KOPT-K1 (cell line): ENCODE measurements around the gene TET2.

Experiments used
- H3K27ac ChIP-seq: fragments of 200-600 bp; sonication (generic); 2 replicates; pipeline ENCODE4 v1.5.1; 2016; ENCODE audit warnings: antibody characterized with exemption, mild to moderate bottlenecking, low read depth, low read length; ENCODE audit not compliant: poor library complexity, severe bottlenecking
- H3K36me3 ChIP-seq: fragments of 200-600 bp; sonication (generic); 2 replicates; pipeline ENCODE4 v1.5.1; 2017; ENCODE audit warnings: antibody characterized with exemption, mild to moderate bottlenecking, low read length, moderate library complexity; ENCODE audit not compliant: insufficient read depth
- H3K9me3 ChIP-seq: fragments of 200-600 bp; sonication (generic); 2 replicates; pipeline ENCODE4 v1.5.1; 2017; ENCODE audit warnings: antibody characterized with exemption, low read length, mild to moderate bottlenecking; ENCODE audit not compliant: insufficient read depth, poor library complexity, severe bottlenecking

TET2 gene

DNA sequence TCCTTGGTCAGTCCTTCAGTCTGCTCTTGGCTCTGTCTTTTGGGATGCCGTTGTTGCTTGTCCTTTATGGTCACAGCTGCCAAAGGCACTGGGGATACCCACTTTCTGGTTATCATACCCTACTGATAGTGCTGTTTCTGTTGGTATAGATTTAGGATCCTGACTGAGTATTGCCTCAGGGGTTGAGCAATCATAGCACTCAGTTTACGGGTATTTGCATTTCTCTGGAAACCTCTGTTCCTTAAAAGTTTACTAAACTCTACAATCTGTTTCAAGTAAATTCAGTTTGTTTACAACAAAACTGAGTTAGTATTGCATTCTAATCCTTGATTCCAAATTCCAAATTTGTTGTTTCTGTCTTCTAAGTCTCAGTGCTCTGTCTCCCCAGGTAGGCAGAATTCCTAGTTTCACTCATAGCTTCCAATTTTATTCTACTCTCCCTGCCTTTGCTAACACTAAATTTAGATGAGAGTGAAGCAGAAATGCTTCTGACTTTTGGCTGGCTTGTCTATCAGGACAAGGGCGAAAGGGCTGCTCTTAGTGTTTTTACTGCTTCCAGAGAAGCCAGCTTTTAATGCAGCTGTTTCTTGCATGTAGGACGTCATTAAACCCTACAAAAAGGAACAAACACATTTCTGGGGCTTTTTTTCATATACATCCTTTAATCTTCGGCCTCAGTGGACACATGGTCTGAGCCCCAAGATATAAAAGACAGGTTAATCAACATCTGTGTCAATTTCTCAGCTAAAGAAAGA, 17.2 kb upstream of the TET2 start:
- Histone ChIP-seq H3K27ac (no peak overlapping the region), H3K9me3 (no peaks in the 10 kb centered on the region), H3K36me3 (no peaks in the 10 kb centered on the region)

DNA sequence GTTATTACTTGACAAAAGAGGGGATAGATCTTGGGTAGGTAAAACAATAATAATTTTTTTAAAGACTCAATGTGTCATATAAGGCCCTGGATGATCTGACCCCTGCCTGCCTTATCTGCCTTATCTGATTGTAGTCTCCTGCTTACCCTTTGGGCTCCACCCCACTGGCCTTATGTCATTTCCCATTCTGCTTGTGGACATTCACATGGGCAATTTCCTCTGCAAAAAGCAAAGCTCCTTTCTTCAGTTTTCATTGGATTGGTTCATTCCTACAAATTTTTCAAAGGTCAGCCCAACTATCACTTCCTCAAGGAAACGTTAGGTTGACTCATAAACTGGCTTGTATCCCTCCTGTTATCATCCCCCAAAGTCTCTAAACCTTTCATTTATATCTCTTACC, 15.7 kb upstream of the TET2 start:
- H3K9me3 ChIP-seq = no peaks in the 10 kb centered on the region
- no peak overlapping the region for H3K27ac ChIP-seq
- no peaks in the 10 kb centered on the region for H3K36me3 ChIP-seq

DNA sequence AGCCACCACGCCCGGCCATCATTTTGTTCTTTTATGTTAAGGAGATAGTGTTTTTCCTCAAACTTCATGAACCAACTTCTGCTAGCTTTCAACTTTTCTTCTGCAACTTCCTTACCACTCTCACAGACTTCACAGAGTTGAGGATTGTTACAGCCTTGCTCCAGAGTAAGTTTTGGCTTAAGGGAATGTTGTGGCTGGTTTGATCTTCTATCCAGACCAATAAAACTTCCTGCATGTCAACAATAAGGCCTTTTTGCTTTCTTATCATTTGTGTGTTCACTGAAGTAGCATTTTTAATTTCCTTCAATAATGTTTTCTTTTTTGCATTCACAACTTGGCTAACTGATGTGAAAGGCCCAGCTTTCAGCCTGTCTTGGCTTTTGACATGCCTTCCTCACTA, 12.7 kb upstream of the TET2 start:
- Histone ChIP-seq H3K9me3 (no peaks in the 10 kb centered on the region), H3K27ac (no peak overlapping the region), H3K36me3 (no peaks in the 10 kb centered on the region)

DNA sequence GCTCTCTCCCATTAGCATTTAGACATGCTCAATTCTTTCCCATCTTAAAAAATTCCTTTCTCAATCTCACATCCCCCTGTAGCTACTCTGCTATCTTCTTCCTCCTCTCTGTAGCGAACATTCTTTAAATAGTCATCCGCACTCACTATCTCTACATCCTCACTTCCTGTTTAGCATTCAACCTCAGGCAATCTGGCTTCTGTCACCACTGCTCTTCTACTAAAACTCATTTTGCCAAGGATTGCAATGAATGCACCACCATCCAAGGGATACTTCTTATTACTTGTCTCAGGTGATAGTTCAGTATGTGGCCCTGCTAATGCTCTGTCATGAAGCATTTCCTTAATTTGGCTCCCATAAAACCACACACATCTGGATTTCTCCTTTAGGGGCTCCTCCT, 10.9 kb upstream of the TET2 start:
- Histone ChIP-seq H3K9me3 (no peaks in the 10 kb centered on the region), H3K36me3 (no peaks in the 10 kb centered on the region), H3K27ac (no peak overlapping the region)

DNA sequence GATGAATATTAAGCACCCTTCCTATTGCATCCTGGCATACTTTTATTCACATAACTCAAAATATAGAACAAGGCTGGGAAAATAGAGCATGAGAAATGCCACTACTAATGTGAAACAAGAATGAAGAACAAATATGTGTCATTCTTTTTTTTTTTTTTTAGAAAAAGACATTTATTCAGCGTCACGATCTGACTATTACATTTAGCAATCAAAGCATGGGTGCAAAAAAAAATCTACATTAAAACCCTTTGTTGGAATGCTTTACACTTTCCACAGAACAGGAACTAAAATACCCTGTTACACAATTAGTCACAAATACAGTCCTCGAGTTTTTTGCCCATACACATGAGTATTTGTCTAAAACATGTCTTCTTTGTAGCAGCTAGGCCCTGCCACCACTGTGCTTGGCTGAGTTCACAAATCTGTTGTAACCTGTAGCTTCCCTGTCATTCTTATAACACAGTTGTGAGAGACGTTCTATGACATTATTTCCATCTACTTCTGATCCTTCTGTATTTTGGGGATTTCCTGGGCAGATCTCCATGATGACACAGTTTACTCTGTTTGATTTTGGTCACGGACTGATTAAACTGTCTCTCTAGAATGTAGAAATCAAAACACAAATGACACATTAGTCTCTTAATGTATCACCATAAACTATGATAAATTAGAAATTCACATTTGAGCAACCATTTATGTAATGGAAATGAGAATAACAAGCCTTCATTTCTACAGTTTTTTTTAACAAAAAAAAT, 9.4 kb upstream of the TET2 start:
- Histone ChIP-seq H3K9me3 (no peaks in the 10 kb centered on the region), H3K36me3 (no peaks in the 10 kb centered on the region), H3K27ac (no peak overlapping the region)

DNA sequence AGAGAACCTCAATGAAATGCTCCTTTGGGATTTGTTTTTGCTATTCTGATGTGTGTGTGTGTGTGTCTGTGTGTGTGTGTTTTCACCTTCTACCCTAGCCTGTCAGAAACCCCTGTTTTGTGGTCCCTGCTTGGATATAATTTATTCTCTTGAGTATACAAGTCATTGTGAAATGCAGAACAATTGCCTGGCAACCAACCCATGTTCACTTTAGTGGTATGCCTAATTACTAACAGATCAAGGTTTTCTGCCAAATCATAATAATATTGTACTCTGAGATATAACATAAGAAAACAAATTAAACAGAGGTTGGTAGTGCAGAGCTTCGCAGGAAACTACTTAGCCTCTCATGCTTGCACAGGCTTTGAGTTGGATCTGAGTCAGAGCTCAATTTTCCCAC, 7.0 kb upstream of the TET2 start:
- Histone ChIP-seq H3K36me3 (no peaks in the 10 kb centered on the region), H3K9me3 (no peaks in the 10 kb centered on the region), H3K27ac (no peak overlapping the region)

DNA sequence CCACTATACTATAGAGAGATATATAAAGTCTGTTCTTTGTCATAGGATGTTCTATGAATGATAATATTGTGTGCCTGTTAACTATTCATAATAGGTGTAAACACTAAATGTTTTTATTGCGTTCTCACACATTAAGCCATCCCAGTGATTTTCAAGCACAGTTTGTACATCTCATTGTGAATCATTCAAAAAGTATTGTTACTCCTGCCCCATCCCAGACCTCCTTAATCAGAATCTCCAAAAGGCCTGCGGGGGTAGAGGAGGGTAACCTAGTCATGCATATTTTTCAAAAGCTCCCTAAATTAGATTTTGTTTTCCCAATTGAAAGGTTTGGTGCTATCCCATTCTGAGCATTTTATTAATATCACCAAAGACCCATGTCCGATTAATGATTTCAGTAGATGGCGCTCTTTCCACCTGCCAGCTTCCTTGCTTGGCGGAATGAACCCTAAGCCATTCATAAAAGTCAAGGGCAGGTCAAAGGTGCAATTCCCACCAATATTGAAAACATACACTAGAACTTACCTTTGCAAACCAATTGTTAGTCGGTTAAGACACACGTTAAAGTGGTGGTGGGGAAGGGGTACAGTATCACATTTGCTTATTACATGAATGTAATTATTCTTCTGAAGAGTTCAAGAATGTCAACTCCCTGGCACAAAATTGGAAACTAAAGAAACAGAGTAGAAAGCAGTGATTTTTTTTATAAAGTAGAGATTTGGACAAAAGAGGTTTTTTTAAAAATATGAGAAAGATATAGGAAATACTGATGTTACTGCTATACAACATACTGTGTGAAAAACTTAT, 5.8 kb upstream of the TET2 start:
- H3K27ac ChIP-seq = no peak overlapping the region
- H3K9me3 ChIP-seq = no peaks in the 10 kb centered on the region
- no peaks in the 10 kb centered on the region for H3K36me3 ChIP-seq

DNA sequence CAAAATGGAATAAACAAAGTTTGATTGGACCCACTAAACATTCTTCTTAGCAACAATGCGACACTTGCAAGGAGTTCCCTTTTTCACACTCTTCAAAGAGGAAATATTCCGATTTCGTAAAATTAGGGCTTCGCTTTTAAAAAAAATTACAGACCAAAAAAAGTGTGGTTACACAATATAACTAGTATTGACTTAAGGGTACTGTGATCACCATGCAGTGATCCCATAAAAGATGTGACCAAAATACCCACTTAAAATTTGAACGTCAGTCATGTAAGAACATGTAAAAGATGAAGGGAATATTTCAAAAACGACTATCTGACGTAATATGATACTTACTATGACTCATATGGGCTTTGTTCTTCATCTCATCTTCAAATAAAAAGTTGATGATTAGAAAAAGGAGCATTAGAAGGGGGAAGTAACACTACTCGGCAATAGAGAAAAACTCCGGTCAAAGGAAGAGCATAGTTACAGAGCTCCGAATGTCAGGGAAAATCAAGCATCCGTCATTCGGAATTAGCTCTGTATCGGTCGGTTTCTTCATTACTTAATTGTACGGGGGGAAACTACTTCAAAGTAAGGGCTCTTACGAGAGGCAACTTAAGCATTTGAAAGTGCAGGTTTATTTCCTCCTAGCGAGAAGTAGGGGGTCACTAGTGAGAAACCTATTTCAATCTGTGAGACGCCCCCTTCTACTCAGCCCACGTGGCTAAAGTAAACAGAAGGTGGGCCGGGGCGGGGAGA, 1.3 kb upstream of the TET2 start:
- Histone ChIP-seq H3K27ac (no peak overlapping the region), H3K9me3 (no peaks in the 10 kb centered on the region), H3K36me3 (no peaks in the 10 kb centered on the region)

DNA sequence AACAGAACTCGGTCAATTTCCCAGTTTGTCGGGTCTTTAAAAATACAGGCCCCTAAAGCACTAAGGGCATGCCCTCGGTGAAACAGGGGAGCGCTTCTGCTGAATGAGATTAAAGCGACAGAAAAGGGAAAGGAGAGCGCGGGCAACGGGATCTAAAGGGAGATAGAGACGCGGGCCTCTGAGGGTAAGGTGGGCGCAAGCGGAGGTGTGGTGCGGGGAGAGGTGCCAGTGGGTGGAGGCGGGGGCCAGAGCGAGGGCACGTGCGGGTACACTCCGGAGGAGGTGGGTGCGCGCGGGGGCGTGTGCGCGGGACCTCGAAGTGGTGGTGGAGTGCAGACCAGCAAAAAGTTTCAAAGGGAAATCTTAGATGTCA, 787 bp upstream of the TET2 start:
- Histone ChIP-seq H3K27ac (peak overlapping the region; percentile 77), H3K9me3 (no peaks in the 10 kb centered on the region), H3K36me3 (no peaks in the 10 kb centered on the region)

DNA sequence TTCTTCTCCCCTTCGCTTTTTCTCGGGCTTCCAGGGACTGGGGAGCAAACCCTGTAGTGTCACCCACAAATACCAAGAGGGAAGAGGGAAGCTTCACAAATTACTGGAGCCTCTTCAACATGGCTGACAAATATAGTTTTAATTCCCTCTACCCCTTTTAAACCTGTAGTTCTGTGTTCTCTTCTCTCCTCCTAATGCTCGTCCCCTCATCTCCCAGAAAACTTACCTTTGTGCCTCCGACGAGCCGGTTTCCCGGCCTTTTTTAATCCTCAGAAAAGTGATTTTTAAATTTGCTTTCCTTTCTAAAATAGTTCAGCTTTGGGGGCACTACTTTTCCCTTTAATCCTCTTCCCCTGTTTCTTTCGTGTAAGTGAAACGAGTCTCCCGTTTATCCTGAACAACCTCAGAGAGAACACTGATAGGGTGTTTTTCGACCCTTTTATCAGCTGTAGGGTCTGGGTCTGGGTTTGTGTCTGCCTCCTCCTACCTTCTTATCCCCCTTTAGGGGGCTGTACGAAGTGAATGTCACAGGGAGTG, 408 bp downstream of the TET2 start:
- no peaks in the 10 kb centered on the region for H3K9me3 ChIP-seq
- H3K36me3 ChIP-seq = no peaks in the 10 kb centered on the region
- H3K27ac ChIP-seq = peak overlapping the region; percentile 77

DNA sequence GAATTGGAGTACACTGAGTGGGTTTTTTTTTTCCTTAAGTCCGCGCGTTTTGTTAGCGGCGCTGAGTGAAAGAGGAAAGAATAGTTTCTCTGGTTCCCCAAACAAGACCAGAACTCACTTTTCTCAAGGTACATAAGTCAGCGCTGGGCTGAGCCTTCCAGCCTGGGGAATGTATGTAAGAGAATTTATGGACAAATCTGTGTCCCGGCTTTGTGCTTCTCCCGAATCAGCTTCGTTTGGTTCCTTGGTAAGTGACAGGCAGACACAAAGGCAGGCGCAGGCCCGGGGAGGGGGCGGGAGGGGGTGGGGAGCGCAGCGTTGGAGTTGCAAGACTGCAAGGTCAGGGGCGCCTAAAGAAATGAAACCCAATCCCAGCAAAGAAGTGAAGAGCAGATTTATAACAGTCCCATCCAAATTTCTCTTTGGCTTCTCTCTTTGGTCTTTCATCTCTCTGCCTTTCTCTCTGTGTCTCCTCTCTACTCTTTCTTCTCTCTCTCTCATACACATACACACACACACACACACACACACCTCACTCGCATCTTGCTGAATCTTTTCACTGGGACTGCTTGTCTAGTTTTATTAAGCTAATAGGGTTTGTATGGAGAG, 981 bp downstream of the TET2 start:
- H3K27ac ChIP-seq = peak overlapping the region; percentile 77
- no peaks in the 10 kb centered on the region for H3K9me3 ChIP-seq

DNA sequence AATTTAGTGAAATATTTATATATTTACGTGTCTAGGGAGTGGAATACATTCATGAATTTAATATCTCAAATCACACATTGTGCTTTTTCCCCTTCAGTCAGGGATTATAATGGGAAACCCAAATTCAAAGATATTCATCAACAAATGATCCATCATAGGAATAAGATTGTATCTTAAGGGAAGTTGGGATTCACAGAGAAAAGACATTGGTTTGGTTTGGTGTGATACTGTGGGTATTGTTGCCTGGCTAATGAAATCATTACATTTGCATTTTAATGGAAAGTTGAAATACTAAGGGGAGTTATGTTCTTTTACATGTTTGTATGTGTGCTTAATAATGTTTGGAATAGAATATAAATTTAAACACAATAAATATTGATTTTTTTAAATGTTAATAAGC, 1.7 kb downstream of the TET2 start:
- peak overlapping the region; percentile 77 for H3K27ac ChIP-seq
- H3K36me3 ChIP-seq = no peaks in the 10 kb centered on the region
- no peaks in the 10 kb centered on the region for H3K9me3 ChIP-seq

More for the DNA sequence above, 981 bp downstream of the TET2 start:
- H3K36me3 ChIP-seq = no peaks in the 10 kb centered on the region

DNA sequence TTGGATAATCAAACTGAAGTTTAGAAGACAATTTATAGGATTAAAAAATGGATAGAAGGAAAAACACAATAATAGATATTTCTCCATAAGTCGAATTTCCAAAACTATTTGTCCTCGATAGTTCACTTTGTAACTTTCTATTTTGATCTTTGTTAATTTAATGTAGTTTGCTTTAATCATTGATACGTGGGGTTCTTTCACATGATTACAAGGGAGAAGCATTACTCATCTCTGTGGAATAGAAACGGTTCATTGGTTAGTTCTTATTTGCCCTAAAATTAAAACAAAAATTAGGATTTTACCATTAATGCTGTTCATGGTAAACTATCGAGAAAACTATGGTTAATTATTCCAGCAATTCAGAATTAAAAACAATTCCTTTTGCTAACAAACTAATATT, 2.1 kb downstream of the TET2 start:
- Histone ChIP-seq H3K27ac (no peak overlapping the region), H3K9me3 (no peaks in the 10 kb centered on the region)

DNA sequence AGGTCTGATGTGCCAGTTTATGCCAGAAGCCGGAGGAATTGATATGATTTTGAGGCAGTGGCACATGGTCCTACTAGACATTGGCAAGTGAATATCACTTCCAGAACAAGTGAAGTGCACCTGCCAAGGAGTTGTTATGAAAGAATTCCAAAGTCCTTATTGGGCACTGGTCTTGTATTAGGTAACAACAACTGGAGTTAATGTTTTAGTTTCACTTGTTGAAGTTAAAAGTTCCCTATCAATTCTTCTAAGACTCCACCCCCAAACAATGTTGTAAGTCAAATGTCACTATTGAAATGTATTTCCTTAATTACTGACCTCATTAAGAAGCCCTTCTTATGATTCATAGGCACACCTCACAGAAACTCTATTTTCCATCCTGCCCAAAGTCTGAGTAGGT, 3.1 kb downstream of the TET2 start:
- Histone ChIP-seq H3K9me3 (no peaks in the 10 kb centered on the region), H3K27ac (no peak overlapping the region), H3K36me3 (no peaks in the 10 kb centered on the region)

More for the DNA sequence above, 2.1 kb downstream of the TET2 start:
- H3K36me3 ChIP-seq = no peaks in the 10 kb centered on the region
